Activated effector memory CD4-positive, alpha-beta T cell treated with Interleukin-2 at 50 U/mL for 16 hours (primary cell): Measurements from ENCODE around the gene SRCIN1.

ENCODE experiments used
- DNase-seq: peaks from one replicate; pipeline ENCODE4 v3.0.0-alpha.2; 2020

SRCIN1 gene

DNA sequence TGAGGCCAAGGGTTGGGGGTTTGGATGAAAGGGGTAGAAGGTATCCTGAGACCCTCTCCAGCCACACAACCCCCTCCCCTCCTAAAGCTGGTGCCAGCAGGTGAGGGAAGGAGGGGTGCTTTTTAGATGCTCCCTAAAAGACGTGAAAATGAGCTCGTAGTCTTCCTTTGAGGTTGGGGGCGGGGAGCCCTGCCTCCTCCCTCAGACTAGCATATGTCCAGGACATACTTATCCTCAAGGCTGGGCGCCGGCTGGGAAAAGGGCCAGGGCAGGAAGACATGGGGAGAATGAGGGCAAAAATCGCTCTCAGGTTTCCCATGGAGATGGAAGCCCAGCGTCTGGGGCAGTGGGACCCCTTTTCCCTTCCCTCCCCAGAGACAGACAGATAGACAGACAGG is 26.7 kb downstream of the SRCIN1 start:
- no peak for DNase-seq

DNA sequence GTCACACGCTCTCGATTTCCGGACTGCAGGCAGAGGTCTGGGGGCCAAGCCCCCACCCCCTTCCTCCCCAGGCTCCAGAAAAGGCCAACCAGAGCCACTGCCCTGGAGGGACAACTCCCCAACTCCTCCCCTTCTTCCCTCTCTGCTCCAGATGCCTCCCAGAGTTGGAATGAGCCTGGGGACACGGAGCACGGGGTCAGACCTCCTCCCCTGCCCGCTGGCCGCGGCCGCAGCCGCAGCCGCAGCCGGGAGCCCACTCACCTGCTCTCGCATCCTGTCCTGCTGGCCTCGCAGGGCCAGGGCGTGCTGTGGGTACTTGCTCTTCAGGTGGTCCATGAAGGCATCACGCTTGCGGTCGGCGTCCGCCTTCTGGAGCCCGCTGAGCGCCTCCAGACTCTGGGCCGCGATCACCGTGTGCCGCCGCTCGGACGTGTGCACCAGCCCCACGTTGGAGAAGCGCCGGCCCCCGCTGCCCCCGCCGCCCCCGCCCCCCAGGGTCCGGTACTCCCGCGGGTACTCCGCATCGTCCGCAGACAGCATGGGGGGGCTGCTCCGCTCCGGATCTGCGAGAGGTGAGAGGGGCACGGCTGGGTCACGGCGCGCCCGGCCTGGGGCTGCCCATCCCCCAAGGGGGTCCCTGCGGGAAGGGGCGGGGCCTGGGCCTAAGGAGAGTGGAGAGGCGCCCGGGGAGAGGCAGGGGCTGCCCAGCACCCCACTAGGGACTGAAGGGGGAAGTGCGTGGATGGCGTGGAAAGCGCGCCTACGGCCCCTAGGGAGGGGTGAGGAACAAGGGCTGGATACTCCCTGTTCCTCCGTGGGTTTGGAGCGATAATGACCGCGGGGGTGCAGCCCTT is 27.3 kb downstream of the SRCIN1 start:
- no peak for DNase-seq

DNA sequence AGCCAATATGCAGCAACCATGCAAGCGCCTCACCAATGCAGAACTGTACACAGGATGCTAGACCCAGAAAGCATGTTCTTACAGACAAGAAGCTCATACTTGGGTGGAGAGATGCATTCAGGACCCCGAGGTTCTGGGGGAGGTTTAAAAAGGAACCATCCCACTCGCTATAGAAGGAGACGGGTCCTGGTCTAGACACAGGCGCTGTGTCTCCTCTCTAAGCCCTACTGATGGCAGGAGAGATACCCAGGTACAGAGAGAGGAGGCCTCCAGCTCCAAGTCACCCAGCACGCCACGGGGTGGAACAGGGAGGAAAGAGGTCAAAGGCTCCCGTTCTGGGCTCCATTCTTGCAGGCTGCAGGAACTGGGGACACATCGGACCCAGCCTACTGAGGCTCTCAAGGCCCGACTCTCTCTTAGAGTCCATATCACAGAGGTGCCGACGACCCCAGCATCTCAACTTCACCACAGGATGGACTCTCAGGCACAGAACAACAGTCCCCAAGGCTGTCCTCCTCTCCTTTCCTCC is 28.0 kb downstream of the SRCIN1 start:
- no peak for DNase-seq

DNA sequence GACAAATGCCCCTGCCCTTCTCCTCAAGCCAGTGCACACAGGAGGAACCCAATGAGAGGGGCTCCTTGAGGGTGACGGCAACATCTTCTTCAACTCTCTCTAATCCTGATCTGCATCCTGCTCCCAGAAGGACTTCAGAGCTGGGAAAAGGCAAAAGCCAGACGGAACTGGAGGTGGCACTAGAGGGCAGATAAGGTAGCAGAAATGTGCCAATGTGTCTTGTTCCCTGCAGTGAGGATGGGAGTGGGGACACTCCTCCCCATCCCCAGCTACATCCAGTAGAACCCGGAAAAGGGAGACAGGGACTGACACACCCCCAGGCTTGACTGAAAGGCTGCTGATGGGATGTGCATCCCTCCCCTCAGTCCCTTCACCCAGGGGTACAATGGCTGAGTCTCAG is 28.5 kb downstream of the SRCIN1 start:
- no peak for DNase-seq

DNA sequence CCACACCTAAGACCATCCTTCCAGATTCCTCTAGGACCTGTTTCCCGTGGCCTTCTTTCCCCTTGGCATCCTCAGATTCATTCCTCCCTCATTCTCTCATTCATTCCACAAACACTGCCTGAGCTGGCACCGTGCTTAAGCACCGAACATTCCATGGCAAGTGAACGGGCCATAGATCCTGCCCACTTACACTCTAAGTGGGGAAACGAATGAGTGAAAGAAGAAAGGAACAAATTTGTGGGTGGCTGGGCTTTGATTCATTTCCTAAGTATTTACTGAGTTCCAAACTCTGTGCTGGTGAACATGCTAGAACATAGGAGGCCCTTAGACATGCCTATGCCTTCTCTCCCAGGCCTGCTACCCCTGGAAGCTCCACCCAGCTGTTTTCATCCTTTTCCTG is 30.0 kb downstream of the SRCIN1 start:
- no peak for DNase-seq

DNA sequence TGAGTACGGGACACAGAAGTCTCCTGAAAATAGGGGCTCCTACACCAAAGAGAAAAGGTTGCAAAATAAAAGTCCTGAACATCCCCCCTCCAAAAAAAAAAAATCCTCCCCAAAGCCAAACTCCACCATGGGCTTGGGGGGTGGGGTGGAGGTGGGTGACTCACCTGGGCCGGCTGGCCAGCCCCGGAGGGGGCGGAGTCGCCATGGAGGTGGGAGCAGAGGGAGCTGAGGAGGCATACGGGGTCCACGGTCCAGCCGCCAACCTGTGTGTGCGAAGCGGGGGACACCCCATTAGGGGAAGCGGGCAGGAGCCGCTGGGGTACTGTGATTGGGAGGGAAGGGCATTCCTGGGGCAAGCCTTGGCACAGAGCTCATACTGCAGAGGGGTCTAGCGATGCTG is 31.0 kb downstream of the SRCIN1 start:
- no peak for DNase-seq

DNA sequence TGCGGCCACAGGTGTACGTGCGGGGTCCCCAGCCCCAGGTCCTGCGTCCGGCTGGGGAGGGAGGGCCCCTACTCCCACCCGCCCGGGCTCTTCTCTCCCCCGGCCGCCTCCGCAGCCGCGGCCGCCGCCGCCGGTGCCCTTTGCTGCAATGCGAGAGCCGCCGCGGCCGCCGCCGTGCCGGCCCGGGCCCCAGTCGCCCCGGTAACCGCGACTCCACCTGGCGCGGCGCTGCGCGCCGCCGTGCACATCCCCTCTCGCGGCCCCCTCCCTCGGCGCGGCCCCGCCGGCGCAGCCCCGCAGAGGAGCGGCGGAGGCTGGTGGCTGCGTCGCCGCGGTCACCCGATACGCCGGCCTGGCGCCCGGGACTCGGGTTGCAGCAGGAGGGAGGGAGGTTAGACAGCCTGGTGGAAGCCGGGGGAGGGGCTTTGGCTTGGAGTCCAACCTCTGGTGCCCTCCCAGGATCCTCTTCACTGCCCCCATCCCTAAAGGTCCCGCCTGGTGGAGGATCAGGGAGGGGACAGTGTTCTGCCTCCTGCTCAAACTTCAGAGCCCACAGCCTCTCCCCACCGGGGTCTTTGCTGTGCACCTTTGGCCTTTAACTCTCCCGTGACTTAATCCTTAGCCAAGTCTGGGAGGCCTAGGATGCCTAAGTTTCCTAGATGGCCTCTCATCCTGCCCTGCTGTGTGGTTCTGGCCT is 32.9 kb downstream of the SRCIN1 start:
- no peak for DNase-seq

DNA sequence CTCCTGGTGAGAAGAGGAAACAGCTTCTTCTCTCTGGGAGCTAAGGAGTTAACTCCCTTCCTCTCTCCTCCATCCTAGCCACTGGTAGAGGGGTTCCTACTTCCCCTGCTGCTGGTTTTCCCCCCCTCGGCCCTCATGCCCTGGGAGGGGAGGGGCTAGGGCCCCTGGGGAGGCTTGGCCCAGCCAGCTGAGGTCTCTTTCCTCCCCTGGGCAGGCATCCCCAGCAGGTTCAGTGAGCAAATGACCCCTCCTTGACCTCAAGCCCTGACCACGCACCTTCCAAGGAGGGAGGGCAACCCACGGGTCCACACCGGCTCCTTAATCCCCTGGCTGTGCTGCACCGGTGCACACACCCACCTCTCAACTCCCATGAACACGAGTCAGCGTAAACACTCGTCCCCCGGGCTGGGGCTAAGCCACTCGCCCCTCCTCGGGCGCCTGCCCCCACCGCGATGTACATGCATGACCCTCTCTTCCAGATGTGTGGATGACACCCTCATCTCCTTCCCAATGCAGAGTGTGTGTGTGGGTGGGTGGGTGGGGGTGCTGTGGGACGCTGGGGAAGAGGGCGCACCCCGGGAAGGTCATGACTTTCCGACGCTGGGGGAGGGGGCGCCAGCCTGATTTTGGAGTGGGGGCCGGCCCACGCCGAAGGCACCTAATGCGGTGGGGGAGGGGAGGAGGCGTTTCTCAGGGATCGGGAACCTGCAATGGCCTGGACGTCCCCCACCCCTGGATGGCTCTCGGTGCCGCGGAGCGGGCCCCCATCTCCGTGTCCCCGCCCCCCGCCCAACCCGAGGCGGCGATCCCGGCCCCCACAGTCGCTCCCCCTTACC is 33.7 kb downstream of the SRCIN1 start:
- DNase-seq: no peak

DNA sequence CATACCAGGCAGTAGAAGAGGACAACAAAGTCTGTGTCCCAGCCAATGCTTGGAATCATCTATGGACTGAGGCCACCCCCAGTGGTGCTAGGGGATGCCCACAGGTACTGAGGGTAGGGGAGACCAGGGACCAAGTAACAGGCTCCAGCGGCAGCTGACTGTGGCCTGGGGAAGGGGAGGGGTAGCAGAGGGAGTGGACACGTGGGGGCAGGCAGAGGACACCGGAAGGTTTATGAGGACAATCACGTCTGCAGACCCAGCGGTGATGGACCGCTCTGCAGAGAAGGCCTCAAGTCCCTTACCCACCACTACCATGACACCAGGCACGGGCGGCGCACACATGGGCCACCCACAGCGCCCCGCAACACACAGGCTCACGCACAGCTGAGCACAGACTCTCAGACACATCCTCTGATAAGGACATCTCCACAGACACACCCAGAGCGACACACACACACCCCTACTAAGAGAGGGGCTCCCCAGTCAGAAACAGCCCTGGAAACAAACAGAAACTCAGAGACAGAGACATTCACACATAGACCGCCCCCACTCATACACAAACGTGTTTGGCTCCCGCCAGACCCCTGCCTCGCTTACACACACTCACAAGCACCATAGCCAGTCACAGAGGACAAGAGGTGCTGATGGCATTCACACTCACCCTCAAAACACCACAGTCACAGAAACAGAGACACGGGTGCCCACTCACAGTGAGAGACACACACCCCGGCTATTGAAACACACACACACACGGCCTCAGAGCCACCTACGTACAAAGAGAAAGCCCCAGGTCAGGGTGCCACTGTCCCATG is 35.8 kb downstream of the SRCIN1 start:
- no peak for DNase-seq

DNA sequence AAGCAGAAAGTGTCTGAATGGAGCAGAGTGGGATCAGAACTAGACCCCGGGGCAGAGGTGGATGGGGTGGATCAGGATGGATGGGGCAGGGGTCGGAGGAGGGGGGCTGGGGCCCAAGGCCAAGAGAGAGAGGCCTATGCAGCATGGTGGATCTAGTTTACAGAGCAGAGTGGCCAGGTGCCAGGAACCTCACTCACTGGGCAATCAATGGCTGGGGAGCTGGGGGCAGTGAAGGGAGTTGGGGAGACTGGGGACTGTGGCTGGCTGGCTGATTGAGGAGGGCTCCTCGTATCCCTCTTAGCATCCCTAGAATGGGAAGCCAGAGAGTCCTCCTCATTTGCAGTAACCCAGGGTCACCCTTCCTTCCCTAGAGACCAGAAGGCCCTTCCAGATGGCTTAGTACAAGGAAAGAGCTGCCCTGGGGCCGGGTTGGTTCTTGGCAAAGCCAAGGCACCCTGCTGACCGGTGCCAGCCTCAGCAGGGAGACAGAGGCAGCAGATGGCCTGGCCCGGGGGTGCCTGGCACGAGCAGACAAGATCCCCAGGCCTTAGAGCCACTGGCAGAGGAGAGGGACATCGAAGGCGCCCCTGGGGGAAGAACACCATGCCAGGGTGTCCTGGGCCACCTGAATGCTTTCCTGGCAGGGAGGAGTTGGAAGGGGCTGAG is 36.8 kb downstream of the SRCIN1 start:
- DNase-seq: no peak

DNA sequence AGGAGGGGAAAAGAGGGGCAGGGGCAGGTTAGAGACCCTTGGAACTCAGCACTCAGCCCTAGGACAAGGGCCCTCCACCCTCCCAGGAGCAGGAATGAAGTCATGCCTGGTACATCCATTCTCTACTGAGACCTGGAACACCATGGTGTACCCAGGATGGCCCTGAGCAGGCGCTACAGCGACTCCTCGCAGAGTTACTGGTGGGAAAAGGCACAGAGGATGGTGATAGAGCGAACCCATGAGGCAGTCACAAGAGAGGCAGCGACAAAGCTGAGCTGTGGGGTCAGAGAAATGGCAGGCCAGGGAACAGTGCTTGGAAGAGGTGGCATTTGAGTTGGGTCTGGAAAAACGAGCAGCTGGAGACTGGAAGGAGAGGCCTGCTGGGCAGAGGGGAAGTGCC is 37.5 kb downstream of the SRCIN1 start:
- DNase-seq: no peak

DNA sequence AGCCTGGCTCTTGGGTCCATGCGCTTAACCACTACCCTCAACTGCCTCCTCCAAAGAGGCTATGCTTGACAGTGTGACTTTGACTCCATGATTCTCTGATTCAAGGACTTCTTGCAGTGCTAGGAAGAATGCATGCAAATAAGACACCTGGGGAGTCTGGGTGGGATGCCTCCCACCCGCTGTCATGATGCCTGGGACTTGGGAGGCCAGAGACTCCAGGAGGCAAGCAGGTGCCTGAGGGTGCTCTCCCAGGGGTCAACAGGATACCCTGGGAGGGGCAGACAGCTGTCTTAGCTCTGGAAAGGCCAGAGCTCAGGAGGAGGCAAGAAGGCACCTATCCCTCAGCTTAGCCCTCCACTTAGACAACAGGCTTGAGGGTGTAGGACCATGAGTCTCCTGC is 38.4 kb downstream of the SRCIN1 start:
- no peak for DNase-seq

DNA sequence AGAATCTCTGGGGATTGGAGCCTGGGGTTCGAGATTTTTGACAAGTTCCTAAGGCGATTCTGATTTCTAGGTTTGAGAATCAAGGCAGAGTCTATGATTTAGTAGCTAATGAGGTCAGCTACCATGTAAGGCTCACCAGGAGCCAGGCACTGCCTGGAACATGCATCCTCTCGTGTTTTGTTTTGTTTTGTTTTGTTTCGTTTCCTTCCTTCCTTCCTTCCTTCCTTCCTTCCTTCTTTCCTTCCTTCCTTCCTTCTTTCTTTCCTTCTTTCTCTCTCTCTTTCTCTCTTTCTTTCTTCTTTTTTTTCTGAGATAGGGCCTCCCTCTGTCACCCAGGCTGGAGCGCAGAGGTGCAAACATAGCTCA is 39.1 kb downstream of the SRCIN1 start:
- DNase-seq: no peak

DNA sequence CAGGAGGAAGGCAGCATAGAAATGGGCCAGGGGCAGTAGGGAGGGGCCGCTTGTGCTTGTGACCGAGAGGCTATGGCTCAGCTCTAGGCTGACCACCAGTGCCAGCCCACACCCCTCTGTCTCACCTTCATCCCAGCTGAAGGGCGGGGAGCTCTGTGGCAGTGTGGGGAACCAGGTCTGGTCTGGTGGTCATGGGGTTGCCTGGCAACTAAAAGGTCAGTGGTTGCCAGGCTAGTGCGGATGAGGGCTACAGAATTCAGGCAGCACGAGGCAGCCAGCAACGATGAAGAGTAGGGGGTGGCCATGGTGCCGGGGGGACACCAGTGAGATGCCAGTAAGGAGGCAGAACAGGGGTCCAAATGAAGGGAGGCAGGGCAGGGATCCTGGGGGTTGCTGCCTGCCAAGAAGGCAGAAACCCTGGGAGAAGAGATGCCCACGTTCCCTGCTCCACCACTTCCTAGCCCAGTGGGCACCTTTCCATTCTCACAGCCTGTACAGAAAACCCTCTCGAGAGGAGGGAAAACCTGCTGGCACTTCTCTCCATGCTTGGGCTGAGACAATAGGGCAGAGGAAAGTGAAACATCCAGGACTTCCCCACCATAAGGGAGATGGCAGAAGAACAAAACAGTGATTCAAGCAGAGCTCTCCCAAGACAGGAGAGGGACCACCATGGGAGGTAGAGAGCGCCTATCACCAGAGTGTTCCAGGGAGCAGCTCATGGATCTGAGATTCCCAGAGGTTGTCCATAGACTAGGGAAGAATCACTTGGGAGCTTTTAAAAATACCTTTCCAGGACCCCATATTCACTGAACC is 39.7 kb downstream of the SRCIN1 start:
- no peak for DNase-seq

DNA sequence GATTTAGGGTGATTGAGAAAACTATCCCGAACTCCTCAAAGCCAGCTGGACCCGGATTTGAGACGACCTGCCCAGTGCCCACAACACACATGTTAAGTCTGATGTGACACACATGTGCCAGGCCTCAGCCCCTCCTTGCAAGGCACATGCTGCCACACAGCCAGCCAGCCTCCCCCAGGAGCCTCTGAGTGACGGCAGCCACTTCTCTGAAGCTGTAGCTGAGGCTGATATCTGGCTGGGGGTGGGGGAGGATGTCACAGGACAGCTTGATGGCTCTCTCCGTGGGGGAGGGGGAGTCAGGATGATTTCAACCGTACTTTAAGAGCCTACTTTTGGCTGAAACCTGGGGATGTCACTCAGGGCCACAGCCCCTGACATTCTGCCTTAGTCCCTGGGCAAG is 40.9 kb downstream of the SRCIN1 start:
- no peak for DNase-seq

DNA sequence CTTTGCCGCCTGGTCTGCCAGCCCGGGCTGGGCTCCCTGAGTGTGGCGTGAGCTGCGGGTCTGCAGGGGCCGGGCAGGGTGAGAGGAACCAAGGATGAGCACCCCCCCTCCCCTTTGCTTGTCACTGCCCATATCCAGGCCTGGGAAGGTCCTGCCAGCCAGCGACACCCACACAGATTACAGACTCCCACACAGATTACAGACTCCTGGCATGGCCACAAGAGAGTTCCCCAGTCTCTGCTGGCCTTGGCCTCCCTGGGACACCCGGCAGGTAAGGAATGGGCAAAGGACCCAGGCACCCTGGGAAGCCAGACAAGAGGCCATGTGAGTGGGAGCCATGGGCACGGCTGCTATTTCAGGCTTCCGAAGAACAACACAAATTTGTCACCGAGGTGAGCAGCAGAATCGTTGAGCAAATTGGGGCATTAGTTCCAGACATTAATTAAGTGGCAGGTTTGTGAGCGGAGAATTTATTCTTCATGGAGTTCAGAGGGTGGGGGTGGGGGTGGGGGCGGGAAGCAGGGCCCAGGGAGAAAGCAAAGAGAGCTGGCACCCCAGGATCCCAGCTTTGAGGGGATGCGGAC is 41.4 kb downstream of the SRCIN1 start:
- no peak for DNase-seq

DNA sequence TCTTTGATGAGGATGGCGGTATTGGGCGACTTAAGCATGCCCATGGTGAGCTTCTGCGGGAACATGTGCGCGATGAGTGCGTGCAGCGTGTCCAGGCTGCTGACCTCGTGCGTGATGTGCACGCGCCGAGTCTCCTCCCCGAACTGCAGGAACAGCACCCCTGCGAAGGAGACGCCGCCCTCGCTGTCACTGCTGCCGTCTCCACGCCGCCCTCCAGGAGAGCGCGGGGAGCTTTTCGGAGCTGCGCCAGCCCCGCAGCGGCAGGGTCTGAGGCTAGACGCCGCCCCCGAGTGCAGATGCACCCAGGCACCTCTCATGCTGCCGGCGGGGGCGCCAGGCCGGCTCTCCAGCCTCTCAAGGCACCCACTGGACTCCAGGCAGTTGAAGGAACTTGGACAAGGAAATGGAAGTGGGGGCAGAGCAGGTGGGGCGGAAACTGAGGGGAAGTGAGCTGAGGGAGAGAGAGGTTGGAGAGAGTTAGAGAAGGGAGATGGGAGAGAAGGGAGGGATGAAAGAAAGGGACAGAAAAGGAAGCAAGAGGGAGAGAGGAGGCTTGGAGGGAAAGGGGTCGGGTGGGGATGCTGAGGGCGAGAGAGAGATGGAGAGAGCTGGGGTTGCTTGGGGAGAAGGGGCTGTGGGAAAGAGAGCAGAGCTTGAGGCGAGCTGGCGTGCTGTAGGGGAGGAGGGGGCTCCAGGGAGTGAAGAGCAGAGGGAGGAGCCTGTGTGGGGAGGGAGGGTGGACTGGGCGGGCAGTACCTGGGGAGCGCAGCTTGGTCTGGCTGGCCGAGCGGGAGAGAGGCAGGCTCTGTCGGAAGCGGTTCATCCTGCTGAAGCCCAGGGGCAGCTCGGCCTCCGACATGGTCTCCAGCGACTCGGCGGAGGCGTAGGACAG is 42.1 kb downstream of the SRCIN1 start:
- no peak for DNase-seq

DNA sequence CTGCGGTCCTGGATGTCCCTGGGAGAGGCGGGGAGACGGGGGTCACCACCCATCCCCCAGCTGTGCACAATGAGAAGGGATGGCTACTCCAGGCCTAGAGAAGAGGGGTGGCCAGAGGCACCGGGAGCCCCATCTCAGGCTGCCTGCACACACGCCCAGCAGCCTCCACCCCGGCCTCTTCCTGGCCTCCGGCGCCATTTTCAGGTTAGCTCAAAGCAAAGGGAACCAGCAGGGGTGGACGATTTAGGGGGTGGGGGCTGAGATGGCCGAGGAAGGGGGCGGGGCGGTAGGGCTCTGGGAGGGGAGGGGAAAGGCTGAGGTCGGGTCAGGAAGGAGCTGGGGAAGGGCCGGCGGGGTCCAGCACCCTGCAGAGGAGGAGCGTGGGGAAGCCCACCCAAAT is 42.8 kb downstream of the SRCIN1 start:
- DNase-seq: no peak

DNA sequence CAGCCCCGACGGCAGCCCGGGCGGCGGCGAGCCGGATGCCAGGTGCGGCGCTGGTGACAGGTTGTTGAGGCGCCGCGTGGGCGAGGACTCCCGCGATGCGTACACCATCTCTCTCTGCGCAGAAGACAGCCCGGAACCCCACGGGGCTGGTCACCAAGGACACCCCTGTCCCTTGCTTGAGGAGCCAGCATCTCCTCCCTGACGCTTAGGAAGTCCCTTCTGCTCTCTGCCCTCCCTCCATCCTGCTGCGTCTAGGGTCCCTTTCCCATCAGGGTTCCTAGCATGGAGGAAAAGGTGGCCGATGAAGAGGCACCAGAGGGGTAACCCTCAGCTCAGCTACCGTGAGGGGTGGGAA is 43.6 kb downstream of the SRCIN1 start:
- no peak for DNase-seq
